ENCODE data around the gene DDX39A. TPM values are rescaled to one million over a fixed set of nuclear protein-coding genes. Genes with fewer than 3 reads are reported as not detected.
A peak's percentile ranks its signal among the peaks of the same experiment; 100 is the strongest.
"Not testable (repeated sequence)": the region's sequence is repeated elsewhere in the genome, so short reads cannot be mapped to it uniquely, and the experiment has no call there.

Gene DDX39A
- total and polyA plus RNA-seq, 7 donors: 14.8 to 93.0 (median 32.4) TPM

GRCh38 chr19:14367016-14367415 lies 52.1 kb downstream of the DDX39A start:
- H3K9me3 ChIP-seq: no peaks in the 10 kb centered on the region
- intact Hi-C loops (cut with DNase I): no loop called here
- H3K36me3 ChIP-seq (ENCODE audit: insufficient read depth in 1 of 2, low read depth in 1 of 2): no peaks in the 10 kb centered on the region
- H3K27me3 ChIP-seq (ENCODE audit: insufficient read depth in 3 of 3, low read length in 2 of 3): no peaks in the 10 kb centered on the region
- H3K4me3 ChIP-seq: no peak overlapping the region
- peaks cover 5% of the 10 kb centered on the region for H3K4me1 ChIP-seq
- no peak for ATAC-seq
- WGBS, 3 donors: 90 to 94% (median 90%) methylated on average over 10 of the region's 10 CpGs
- no peak overlapping the region for H3K27ac ChIP-seq
- no peak for TF ChIP-seq CTCF (IDR thresholded peaks at IDR 0.05)
- DNase-seq: no peak

GRCh38 chr19:14366529-14366928 lies 52.6 kb downstream of the DDX39A start:
- Histone ChIP-seq H3K27me3 (ENCODE audit: insufficient read depth in 3 of 3, low read length in 2 of 3) (no peaks in the 10 kb centered on the region), H3K36me3 (ENCODE audit: insufficient read depth in 1 of 2, low read depth in 1 of 2) (no peaks in the 10 kb centered on the region), H3K27ac (no peak overlapping the region), H3K4me3 (no peak overlapping the region), H3K4me1 (peaks cover 5% of the 10 kb centered on the region), H3K9me3 (no peaks in the 10 kb centered on the region)
- ATAC-seq (peak in 2 of 4 donors; percentile 37), DNase-seq (peak; percentile 57 to 74)
- WGBS, 3 donors: 29 to 39% (median 31%) methylated on average over 3 of the region's 3 CpGs
- intact Hi-C loops (cut with DNase I): no loop called here
- no peak for TF ChIP-seq CTCF (IDR thresholded peaks at IDR 0.05)

DNA sequence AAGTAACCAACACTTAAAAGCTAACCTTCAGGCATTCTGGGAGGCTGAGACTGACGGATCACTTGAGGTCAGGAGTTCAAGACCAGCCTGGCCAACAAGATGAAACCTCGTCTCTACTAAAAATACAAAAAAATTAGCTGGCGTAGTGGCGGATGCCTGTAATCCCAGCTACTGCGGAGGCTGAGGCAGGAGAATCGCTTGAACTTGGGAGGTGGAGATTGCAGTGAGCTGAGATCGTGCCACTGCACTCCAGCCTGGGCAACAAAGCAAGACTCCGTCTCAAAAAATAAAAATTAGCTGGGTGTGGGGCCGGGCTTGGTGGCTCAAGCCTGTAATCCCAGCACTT lies 55.1 kb downstream of the DDX39A start:
- not testable (repeated sequence) for ATAC-seq; H3K36me3 ChIP-seq (ENCODE audit: insufficient read depth in 1 of 2, low read depth in 1 of 2); H3K27me3 ChIP-seq (ENCODE audit: insufficient read depth in 3 of 3, low read length in 2 of 3); DNase-seq; H3K4me1 ChIP-seq; H3K9me3 ChIP-seq
- intact Hi-C loops (cut with DNase I): loop anchor here in 1 of 2 donors (5.0 kb wide), 1 partner anchor 43 kb away; no protein-coding TSS in a partner anchor
- peak overlapping the region; percentile 39 for H3K4me3 ChIP-seq
- peak overlapping the region; percentile 50 for H3K27ac ChIP-seq
- 65 to 73% (median 70%) methylated on average over 9 of the region's 9 CpGs for WGBS, 3 donors

DNA sequence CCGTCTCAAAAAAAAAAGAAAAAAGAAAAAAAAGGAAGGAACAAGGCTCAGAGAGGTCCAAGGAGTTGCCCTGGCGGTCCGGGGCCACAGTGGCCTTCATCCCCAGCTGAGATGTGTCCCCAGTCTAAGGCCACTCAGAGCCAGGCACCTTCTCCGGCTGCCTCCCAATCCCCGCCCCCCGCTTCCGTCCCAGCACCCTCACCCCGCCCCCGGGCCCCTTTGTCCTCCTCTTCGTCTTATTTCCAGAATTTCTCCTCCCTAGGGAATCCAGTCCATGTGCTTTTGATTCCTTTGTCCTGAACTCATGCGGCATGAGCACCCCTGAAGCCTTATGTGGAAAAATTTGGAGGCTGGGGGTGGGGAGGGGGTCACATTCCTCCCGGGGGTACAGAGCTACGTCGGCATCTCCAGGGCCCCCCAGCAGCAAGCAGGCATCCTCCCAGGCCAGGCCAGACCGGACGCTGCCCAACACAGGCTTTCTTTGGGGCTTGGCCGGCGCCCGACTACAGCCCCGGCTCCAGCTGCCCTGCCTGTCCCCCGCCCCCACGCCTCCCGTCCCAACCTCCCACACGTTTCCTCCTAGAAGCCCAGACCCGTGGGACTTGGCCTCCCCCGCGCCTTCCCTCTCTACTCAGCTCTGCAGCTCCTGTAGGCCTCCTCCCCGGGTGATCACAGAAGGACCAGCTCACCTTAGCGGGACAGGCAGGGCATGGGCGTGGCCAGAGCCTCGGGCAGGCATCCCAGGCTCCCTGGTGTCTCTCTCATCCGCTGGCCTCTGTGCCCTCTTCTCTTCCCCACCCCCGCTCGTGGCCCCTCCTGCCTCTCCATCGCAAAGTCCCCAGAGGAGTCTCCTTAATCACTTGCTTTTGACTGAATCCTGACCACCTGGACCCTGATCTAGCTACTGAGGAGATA lies 55.7 kb downstream of the DDX39A start:
- intact Hi-C loops (cut with DNase I): loop anchor here in 1 of 2 donors (5.0 kb wide), 1 partner anchor 44 kb away; no protein-coding TSS in a partner anchor
- ATAC-seq: peak; percentile 40 to 67 (median 52)
- Histone ChIP-seq H3K4me1 (no peaks in the 10 kb centered on the region), H3K36me3 (ENCODE audit: insufficient read depth in 1 of 2, low read depth in 1 of 2) (no peaks in the 10 kb centered on the region), H3K4me3 (peak overlapping the region; percentile 39), H3K9me3 (no peaks in the 10 kb centered on the region), H3K27ac (peak overlapping the region; percentile 50), H3K27me3 (ENCODE audit: insufficient read depth in 3 of 3, low read length in 2 of 3) (no peaks in the 10 kb centered on the region)
- peak; percentile 78 to 79 for DNase-seq
- TF ChIP-seq CTCF (IDR thresholded peaks at IDR 0.05): no peak
- 14 to 23% (median 18%) methylated on average over 29 to 35 of the region's 35 CpGs for WGBS, 3 donors

- DNase-seq (no peak), ATAC-seq (peak in 1 of 4 donors; percentile 58)
- 63 to 75% (median 66%) methylated on average over 7 of the region's 7 CpGs for WGBS, 3 donors
- Histone ChIP-seq H3K27me3 (ENCODE audit: insufficient read depth in 3 of 3, low read length in 2 of 3) (no peaks in the 10 kb centered on the region), H3K27ac (no peak overlapping the region), H3K4me1 (no peaks in the 10 kb centered on the region), H3K36me3 (ENCODE audit: insufficient read depth in 1 of 2, low read depth in 1 of 2) (no peaks in the 10 kb centered on the region), H3K9me3 (no peaks in the 10 kb centered on the region), H3K4me3 (no peak overlapping the region)
- intact Hi-C loops (cut with DNase I): loop anchor here in 1 of 2 donors (5.0 kb wide), 1 partner anchor 45 kb away; no protein-coding TSS in a partner anchor
- peak; percentile 6 for TF ChIP-seq CTCF (IDR thresholded peaks at IDR 0.05)
Observed at GRCh38 chr19:14361824-14362223, 57.3 kb downstream of the DDX39A start.
